KG1 (cell line): Measurements from ENCODE around the gene MFSD2B.

Source experiments
- DNase-seq: peaks from one replicate; lab custom pipeline; 2025; lab: John Stamatoyannopoulos, UW

Gene MFSD2B

GRCh38 chr2:24051833-24052232 is 41.9 kb downstream of the MFSD2B start:
- DNase-seq = no peak

- no peak for DNase-seq
Observed at GRCh38 chr2:24052951-24053350, 43.1 kb downstream of the MFSD2B start.

- no peak for DNase-seq
Observed at GRCh38 chr2:24054366-24055010, 44.6 kb downstream of the MFSD2B start.

DNA sequence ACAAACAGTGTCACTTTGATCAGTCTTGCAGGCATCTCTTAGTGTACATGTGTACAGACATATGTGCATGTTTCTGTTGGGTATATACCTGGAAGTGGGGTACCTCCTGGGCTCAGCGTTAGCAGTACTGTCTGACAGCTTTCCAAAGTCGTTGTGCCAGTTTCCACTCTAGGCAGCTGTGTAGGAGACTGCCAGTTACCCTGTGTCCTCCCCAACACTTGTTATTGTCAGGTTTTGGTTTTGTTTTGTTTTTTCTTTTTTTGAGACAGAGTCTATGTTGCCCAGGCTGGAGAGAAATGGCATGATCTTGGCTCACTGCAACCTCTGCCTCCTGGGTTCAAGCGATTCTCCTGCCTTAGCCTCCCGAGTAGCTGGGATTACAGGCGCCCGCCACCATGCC is 45.9 kb downstream of the MFSD2B start:
- DNase-seq = no peak

GRCh38 chr2:24058564-24059271 is 48.8 kb downstream of the MFSD2B start:
- no peak for DNase-seq

DNA sequence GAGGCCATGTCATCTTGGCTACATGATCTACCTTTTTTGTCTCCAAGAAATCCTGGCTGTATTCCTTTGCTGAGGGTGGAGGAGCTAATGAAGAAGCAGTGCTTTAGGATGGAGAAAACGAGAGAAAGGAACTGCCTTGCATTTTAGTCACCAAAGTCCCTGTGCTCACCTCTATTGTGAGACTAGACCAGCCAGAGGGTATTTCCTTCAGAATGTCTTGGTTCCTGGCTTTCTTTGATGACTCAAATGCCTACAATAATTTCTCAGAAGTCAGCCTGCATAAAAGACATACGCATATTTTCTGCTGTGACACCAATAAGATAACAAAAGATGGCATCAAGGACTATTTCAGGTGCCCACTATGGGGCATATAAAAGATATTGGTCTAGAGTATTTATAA is 55.5 kb downstream of the MFSD2B start:
- no peak for DNase-seq

DNA sequence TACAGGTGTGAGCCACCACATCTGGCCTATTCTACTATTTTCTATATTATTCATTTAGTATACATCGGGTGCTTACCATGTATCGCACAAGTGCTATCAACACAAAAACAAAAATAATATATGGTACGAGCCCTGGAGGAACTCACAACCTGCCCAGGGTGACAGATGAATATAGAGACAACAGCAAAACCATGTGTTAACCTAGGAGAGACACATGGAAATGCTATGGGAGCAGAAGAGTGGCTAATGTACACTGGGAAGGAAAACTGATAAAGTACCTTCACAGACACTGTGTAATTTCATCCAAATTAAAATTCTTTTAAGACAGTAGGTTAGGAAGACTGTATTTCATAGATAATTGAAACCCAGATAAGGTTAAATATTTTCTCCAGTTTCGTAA is 62.4 kb downstream of the MFSD2B start:
- no peak for DNase-seq

GRCh38 chr2:24073816-24074215 is 63.9 kb downstream of the MFSD2B start:
- DNase-seq = no peak

GRCh38 chr2:24075259-24075658 is 65.4 kb downstream of the MFSD2B start:
- no peak for DNase-seq
